DMS 273 (cell line): Measurements from ENCODE around the gene BTG2.
"Not testable (repeated sequence)": the region's sequence is repeated elsewhere in the genome, so short reads cannot be mapped to it uniquely, and the experiment has no call there.

ENCODE experiments used
- DNase-seq: peaks from one replicate; lab custom pipeline; 2025; ENCODE audit not compliant: unreplicated experiment; lab: John Stamatoyannopoulos, UW

The BTG2 gene

DNA sequence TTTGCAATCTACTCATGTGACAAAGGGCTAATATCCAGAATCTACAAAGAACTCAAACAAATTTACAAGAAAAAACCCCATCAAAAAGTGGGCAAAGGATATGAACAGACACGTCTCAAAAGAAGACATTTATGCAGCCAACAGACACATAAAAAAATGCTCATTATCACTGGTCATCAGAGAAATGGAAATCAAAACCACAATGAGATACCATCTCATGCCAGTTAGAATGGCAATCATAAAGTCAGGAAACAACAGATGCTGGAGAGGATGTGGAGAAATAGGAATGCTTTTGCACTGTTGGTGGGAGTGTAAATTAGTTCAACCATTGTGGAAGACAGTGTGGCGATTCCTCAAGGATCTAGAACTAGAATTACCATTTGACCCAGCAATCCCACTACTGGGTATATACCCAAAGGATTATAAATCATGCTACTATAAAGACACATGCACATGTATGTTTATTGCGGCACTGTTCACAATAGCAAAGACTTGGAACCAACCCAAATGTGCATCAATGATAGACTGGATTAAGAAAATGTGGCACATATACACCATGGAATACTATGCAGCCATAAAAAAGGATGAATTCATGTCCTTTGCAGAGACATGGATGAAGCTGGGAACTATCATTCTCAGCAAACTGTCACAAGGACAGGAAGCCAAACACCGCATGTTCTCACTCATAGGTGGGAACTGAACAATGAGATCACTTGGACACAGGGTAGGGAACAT, 8.9 kb downstream of the BTG2 start:
- not testable (repeated sequence) for DNase-seq

DNA sequence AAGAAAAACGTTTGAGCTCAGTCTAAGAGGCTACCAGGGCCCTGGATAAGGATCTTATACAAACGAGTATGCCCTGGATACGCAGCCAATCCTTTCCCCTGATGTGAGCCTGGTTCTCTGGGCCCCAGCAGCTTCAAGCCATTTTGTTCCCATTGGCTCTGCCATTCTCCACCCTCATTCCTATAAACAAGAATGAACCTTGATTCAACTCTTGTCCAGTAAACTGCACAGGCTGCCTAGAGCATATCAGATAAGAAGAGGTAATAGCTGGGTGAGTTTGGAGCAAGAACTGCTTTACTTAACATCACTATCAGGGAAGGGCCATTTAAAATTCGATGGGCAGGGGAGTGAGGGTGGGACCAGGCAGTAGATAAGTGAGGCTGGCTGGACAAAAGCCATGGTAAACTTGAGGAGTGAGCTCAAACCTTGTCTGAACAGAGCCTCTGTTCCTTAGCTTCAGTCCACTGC, 11.3 kb downstream of the BTG2 start:
- DNase-seq, result peak; percentile 43

DNA sequence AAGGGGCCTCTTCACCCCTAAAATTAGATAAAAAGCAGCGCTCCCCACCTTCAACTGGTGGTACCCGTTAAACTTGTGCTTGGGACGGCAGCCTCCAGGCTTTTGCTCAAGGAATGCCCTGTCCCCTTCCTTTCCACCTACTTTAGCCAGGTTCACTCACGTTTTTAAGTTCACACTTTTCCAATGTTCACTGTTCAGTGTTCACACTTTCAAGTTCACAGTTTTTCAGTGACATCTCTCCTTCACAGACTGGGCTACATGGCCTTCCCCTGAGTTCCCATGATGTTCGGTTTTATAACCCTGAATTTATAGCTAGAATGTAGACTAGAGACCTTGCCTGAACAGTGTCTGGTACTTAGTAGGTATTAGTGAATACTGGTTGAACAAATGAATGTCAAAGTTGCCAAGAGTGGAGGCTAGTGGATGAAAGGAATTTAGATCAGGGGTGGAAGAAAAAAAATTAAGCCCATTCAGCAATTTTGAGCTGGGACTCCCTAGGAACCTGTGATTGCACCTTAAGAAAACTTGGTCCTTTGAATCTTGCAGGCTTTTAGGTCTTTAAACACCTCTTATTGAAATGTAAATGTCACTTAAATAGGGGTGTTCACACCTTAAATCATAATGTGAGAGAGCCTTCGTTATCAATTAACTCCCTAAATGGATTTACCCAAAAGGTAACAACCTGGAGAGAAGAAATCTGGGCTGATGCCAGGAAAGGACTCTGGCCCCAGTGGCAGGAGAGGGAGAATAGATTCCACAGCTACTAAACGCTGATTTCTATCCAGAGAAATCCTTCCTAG, 12.3 kb downstream of the BTG2 start:
- DNase-seq, result no peak

DNA sequence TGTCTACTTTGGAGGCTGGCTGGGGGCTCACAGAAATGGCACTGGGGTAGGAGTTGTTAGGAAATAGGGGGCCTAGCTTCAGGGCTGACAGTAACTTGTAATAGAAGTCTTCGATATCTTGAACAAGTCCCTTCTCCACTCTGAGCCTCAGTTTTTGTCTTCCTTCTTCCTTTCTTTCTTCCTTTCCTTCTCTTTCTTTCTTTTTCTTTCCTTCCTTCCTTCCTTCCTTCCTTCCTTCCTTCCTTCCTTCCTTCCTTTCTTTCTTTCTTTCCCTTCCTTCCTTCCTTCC, 12.9 kb downstream of the BTG2 start:
- no peak for DNase-seq

DNA sequence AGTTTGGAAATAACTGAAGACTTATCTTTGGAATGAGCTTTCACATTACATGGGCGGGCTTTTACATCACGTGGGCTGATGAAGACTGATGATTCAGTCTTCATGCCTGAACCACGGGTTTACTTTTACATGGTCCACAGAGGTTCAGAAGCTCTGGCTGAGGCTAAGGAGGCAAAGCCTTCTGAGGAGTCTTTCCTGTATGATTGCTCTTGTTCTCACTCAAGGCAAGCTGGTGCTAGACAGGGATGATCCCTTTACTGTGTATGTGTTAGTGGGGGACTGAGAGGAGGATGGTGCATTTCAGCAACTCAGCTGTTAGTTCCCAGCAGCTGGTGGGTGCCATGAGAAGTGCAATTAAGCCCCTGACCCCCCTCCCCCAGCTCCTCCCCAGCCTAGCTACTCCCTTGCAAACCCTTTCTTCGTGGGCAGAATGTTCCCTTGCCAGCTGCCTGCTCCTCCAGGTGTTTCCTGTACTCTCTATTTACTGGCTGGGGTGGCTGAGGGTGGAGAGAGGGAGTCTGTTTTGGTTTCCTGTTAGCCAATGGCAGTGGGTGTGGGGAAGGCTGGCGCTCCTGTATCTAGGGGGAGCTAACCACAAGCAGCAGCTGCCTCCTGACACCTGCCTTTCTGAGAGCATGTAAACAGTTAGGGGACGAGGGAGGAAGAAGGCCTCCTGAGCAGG, 15.4 kb downstream of the BTG2 start:
- DNase-seq, result peak; percentile 88

DNA sequence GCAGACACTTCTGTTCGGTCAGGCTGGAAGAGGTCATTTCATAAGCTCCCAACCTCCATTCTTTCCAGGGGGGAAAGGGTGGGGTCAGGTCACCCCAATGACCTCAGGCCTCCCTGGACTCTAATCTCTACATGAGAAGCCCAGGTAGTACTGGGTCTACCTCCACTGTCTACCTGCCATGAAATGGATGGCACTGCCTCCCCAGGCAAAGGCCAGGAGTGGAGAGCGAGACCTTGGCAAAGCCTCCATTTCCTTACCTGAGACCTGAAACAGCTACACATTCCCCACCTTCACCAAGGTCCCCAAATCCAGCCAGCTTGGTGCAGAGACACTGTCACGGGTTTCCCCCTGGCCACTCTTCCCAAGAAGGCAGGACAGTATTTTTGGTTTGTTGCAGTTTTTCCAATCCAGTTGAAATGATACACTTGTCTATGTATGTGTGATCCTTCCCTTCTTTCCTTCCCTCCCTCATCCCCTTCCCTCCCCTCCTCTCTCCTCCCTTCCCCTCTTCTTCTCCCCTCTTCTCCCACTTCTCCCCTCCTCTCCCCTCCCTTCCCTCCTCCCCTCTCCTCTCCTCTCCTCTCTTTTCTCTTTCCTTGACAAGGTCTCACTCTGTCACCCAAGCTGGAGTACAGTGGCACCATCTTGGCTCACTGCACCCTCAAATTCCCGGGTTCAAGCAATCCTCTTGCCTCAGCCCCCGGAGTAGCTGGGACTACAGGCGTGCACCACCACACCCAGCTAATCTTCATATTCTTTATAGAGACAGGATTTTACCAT, 16.1 kb downstream of the BTG2 start:
- no peak for DNase-seq

DNA sequence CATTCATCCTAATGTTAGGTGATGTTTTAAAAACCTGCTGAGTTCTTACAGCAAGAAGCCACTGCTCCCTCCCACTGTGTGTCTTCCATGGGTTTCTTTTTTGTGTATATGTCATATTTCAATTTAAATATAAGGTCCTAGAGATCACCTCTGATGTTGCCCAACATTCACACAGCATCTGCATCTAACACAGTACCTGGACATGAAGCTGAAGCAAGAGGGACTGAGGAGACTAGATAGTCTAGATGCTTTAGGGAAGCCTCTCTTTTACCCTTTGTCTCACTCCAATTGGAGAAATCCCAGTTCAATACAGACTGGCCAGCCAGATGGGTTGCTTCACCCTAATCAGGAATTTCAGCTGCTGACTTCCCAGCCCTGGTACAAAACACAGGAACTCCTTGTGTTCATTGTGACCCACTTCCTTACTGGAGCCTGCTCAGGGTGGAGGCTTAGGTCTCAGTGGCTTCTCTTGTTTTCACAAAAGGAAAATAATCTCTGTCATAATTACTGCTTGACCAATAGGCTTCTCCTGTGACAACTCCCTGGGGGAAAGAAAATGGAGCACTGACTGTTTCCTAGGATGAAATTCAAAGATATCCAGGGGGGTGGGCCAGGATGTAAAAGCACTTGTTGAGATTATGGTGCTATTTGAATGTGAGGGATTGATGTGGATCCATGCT, 17.3 kb downstream of the BTG2 start:
- DNase-seq, result peak; percentile 44

DNA sequence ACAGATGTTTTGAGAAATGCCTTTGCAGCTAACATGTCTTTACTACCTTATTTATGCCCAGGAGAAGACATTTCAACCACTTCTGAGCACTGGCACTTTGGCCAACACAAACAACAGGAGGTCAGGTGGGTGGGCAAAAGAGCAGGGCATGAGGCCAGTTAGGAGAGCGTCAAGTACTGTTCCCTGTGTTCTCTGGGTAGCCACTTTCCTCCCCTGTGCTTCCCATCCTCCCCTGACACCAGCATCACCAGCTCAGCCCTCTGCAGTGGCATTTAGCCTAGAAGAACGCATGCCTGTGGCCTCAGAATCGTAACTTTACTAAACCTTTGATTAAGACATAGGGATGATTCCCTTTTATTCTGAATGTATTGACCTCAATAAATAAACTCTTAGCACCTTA, 18.3 kb downstream of the BTG2 start:
- no peak for DNase-seq

DNA sequence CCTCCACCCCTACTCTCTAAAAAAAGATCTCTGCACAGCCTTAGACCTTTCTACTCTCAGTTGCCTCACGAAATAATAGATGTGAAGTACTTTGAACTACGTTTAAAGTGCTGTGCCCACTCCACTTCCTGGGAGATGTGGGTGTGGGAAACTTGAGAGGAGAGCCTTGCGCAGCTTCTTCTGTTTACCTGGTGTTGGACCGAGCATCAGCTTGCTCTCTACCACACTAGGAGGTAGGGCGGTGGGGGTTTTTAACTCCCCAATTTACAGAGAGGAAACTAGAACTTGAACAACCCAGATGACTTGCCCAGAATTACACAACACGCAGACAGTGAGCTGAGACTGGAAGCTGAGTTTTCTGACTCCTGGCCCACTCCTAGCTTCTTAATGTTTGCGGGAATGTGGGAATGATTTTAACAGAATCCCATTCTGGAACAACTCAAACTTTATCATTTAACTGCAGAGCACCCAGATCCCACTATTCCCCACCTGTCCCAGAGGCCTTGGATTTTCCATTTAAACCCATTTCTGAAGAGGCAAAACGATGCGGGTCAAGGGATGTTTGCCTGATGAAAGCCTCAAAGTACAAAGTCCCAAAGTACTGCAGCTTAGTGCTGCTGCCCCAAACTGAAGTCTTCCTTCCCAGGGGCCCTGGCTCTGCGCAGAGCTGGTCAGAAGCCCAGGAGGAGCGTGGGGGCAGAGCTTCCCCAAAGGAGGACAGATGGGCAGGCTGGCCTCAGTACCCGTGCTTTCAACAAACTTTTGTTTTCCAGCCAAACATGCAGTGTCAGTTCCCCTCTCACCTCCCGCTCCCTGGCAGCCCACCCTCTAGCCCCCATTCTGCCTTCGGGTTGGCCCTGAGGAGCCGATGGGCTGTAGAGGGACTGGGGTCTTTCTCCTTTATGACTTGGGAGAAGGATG, 19.0 kb downstream of the BTG2 start:
- peak; percentile 83 for DNase-seq

DNA sequence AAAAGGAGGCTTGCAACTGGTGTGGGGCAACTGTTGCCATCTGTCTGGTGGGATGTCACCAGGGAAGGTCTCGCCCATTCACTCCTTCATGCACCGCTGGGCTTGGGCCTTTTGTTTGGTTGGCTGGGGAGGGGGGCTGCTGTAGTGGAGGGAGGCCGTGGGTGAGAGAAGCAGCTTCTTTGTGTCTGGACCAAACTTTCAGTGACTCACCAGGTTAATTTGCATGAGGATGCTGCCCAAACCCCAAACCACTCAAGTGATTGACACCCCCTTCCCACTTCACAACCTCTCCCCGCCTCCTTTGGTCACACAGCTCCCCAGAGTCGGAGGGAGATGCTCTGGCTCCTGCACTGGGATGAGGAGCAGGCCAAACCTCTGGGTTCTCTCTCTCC, 19.7 kb downstream of the BTG2 start:
- DNase-seq, result peak; percentile 90

DNA sequence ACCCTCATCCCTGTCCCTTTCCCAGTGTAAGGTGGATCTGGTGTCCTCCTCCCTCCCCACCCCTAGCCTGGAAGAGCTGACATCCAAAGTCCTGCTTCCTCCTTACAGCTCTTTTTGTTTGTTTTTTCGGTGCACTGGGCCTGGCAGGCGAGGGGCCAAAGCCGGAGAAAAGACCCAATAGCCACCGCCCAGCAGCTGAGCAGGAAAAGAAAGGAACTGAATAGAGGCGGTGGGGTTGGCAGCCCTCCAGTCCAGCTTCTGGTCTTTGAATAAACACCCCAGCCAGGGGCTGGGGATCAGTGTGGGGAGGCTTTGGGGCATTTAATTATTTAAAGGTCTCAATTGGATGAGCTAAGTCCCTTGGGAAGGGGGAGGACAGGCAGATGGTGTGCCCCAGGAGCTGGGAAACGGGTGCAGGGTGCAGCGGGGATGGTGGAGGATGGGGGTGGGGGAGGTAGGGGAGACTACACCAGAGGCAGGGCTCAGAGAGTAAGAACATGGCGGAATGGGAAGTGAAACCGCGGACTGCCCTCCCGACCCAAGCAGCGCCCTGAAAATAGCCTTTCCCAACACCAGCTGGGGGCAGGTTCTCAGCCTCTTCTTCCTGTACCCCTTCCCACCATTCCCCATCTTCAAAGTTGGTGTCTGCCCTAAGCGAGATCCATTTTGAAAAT, 20.2 kb downstream of the BTG2 start:
- DNase-seq, result peak; percentile 91

DNA sequence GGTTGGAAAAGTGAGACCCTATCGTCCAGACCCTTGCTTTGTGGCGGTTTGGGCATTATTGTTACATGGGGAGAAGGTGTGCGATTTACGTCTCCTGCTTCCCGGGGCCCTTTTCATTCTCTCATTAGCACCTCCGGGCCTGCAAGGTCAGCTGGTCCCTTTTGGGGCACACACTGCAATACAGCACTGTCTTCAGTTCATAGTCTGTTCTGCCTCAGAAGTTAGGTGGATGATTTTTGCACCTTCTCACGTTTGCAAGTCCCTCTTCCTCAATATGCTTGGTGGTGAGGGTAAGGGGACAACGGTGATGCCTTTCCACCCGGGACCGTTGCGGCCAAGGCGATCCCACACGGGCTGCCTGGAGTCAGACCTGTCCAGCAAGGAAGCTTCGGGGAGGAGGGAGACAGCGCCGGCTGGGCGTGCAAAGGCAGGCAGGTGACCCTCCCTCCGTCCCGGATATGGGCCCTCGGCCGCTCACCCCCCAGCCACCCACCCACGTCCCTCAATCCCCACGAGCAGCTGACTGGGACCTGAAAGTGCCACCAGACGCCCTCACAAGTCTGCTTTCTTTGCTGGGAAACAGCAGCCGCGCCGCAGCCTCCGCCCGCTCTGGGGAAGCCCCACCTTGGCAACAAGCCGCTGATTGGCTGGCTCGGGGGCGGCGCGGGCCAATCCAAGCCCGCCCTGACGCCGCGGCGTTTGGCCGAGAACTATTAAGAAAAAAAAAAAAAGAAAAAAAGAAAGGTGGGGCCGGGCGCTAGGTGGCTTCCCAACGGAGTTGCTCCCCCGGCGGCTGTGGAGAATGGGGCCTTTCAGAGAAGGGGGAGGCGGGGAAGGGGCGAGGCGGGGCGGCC, 21.7 kb downstream of the BTG2 start:
- DNase-seq, result peak; percentile 98

DNA sequence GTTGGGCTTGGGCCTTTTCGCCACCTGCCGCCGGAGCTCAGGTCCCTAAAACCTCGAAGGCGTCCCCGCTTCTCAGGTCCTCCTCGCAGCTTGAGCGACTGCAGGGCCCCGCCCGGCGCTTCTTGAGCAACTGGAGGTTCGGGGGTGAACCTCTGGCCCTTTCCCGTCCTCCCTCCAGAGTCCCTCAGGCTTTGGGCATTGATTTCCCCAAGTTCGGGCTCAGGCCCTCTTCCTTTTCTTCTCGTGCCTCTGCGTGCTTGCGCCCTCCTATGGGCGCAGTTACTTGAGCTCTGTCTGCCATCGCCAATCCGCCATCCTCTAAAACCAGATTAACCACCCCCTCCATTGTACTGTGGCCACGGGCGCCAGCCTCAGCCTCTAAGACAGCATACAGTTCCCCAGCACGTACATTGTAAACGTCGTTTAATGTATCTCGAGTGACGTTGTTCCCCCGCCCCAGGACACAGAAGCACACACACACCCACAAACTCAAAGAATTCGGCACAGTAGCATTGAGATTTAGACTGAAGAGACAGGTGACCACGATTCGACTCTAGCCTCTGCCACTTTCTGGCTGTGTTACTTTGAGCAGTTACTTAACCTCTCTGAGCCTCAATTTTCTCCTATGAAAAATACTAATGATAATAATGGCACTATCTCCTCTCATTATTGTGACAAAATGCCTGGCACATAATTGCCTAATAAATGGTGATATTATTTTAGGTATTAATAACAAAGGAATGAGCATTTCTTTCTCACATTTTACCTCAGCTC, 22.6 kb downstream of the BTG2 start:
- DNase-seq, result peak; percentile 93

DNA sequence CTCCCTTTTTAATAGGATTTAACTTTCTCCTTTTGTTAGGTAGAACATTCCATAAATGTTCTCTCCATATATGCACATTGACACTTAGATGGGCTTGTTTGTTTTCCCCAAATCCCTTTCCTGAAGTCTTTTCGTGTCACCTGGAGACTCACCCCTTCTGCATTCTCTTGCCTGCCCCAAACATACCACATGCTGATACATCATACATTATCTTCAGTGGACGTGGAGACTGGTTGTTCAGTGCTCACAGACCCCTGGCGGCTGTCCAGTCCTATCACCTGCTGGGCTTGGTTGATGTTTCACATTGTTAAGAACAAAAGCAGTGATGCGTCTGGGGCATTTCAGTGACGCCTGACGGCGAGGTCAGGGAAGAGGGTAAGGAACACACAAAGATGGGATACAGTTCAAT, 23.4 kb downstream of the BTG2 start:
- peak; percentile 31 for DNase-seq

DNA sequence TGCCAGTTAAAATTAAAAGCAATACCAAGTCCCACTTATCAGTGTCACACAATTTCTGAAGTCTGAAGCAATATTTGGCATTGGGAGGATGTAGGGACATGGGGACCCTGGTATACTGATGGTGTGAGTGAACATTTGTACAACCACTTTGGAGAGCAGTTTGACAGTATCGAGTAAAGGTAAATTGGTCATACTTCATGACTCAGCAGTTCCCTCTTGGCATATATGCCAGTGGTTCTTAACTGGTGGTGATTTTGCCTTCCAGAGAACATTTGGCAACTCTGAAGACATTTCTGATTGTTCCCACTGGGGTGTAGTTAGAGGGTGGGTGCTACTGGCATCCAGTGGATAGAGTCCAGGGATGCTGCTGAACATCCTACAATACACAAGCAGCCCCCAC, 25.9 kb downstream of the BTG2 start:
- DNase-seq, result peak; percentile 29

DNA sequence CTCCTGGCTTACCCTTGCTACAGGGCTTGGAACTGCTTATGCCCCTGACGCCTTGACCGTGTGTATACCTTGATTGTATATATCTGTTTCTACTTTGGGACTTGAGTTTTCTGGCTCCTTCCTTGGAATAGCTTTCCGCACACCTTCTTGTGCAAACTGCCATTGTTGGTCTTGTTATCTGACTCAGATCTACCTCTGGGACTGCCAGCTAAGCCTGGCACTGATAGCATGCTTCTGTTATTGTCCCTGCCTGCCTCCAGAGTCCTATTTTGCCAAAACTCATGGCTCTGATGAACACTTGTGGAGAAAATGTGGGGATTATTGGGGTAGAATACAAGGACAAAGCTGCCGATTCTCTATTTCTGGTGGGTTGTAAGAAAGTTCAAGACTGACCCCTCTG, 30.2 kb downstream of the BTG2 start:
- no peak for DNase-seq

DNA sequence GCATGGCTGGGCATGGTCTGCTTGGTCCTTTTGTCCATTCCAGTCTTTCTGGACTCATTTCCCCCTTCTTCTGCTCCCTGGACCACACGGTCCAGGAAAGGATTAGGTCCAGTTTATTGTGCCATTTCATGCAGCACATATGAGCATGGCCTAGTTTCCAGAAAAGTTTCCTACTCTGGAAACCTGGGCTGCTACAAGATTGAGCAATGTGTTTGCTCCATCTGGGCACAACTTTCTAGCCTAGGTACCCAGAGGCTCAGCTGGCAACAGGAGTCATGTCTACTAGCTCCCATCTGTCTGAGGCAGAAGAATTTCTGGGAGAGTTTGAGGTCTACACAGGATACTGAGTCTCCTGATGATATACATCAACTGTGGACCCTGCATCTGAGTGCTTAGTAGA, 30.8 kb downstream of the BTG2 start:
- DNase-seq, result peak; percentile 79
